Tibial nerve (tissue), 4 donors: ENCODE measurements around the gene TH.

Source experiments
- CTCF ChIP-seq, 5 experiments: fragments of 200-600 bp in 3 of 5; fragments of 450-650 bp in 2 of 5; sonication (generic) in 3 of 5; IDR thresholded peaks; one replicate each; pipeline ENCODE4 v1.5.1; 2016 to 2019; ENCODE audit warnings: antibody characterized with exemption in 5 of 5, mild to moderate bottlenecking in 3 of 5, moderate library complexity in 2 of 5
- EP300 ChIP-seq, 2 donors: sonication (generic); formaldehyde crosslinking; IDR thresholded peaks; one replicate each; pipeline ENCODE4 v1.6.1; 2017; ENCODE audit warnings: antibody characterized with exemption in 2 of 2, mild to moderate bottlenecking in 1 of 2
- POLR2A ChIP-seq, 2 donors: fragments of 450-650 bp; IDR thresholded peaks; one replicate each; pipeline ENCODE4 v1.6.1; 2017; ENCODE audit warnings: antibody characterized with exemption in 2 of 2, mild to moderate bottlenecking in 2 of 2, moderate library complexity in 2 of 2

GRCh38 chr11:2167141-2168045 is 4.2 kb downstream of the TH start:
- TF ChIP-seq CTCF (IDR thresholded peaks at IDR 0.05) (no peak), EP300 (IDR thresholded peaks at IDR 0.05) (no peak), POLR2A (IDR thresholded peaks at IDR 0.05) (no peak)
